Breast epithelium (tissue), 4 donors: ENCODE results near the gene SYNDIG1. TPM values are rescaled to one million over a fixed set of nuclear protein-coding genes. Genes with fewer than 3 reads are reported as not detected.

Experiments used
- DNase-seq, 2 donors: peaks; one replicate each; pipeline ENCODE4 v3.0.0-alpha.2; 2019; ENCODE audit warnings: low spot score in 2 of 2
- H3K27ac ChIP-seq, 2 donors: fragments of 200-600 bp; sonication (generic) in 1 of 2; one replicate each; pipeline ENCODE4 v1.5.1; 2016 to 2019; ENCODE audit warnings: mild to moderate bottlenecking in 1 of 2
- H3K27me3 ChIP-seq, 2 donors: fragments of 200-600 bp; sonication (generic) in 1 of 2; one replicate each; pipeline versions ENCODE4 v1.5.1 to v1.6.0; 2017 to 2019; ENCODE audit warnings: control low read depth in 1 of 2, mild to moderate bottlenecking in 1 of 2
- H3K36me3 ChIP-seq: fragments of 200-600 bp; one replicate; pipeline ENCODE4 v1.5.1; 2019
- H3K4me1 ChIP-seq, 2 donors: fragments of 200-600 bp; sonication (generic); one replicate each; pipeline ENCODE4 v1.5.1; 2016 to 2019; ENCODE audit warnings: control low read depth in 1 of 2
- H3K4me3 ChIP-seq, 3 donors: fragments of 200-600 bp; sonication (generic); 1 replicate in 2 of 3; 2 replicates in 1 of 3; pipeline ENCODE4 v1.5.1; 2016 to 2019; ENCODE audit warnings: mild to moderate bottlenecking in 3 of 3, moderate library complexity in 2 of 3
- H3K9me3 ChIP-seq, 2 donors: fragments of 200-600 bp; sonication (generic) in 1 of 2; one replicate each; pipeline ENCODE4 v1.5.1; 2016 to 2019; ENCODE audit warnings: control low read depth in 1 of 2
- CTCF ChIP-seq, 3 donors: fragments of 450-650 bp; IDR thresholded peaks; one replicate each; pipeline ENCODE4 v1.5.1; 2016 to 2017; ENCODE audit warnings: antibody characterized with exemption in 3 of 3, mild to moderate bottlenecking in 3 of 3, moderate library complexity in 3 of 3
- POLR2A ChIP-seq: fragments of 450-650 bp; IDR thresholded peaks from one replicate; pipeline ENCODE4 v1.6.1; 2016; ENCODE audit warnings: antibody characterized with exemption, mild to moderate bottlenecking, moderate library complexity
- POLR2AphosphoS5 ChIP-seq, 3 donors: sonication (generic); formaldehyde crosslinking; IDR thresholded peaks; one replicate each; pipeline ENCODE4 v1.6.1; 2017; ENCODE audit warnings: antibody characterized with exemption in 3 of 3
- intact Hi-C: fragments of 100-400 bp; cut with DNase I; formaldehyde crosslinking; loops from one replicate; pipeline ENCODE4 v1.15.1; 2023; ENCODE audit warnings: low total_unique reads
- total RNA-seq, 3 donors: library from RNA; depleted of rRNA; stranded (reverse); fragments of >200 nt; gene quantifications; one replicate each; pipeline ENCODE4 v1.1.0, GENCODE V29; 2016

SYNDIG1 gene
- total RNA-seq, 3 donors from 2014 or later: under 0.01 to 0.48 (median 0.15) TPM

DNA sequence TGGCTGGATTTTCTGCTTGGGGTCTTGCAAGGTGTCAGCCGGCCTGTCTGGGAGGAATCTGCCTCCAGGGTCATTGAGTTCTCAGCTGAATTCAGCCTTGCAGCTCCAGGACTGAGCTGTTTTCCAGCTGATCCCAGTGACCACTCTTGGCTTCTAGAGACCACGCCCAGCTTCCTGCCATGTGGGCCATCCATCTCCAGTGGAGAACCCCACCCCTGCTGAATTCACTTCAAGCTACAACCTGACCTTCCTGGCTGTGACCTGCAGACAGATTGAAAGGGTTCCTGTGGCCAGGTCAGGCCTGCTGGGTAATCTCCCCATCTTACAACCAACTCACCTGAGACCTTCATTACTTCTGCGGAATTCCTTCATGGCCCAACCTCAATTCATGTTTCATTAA lies 26.5 kb upstream of the SYNDIG1 start:
- DNase-seq: no peak
- H3K36me3 ChIP-seq: no peaks in the 10 kb centered on the region
- no peaks in the 10 kb centered on the region for H3K9me3 ChIP-seq
- H3K27me3 ChIP-seq: peaks cover 0 to 19% of the 10 kb centered on the region in 2 donors
- TF ChIP-seq CTCF (IDR thresholded peaks at IDR 0.05) (no peak), POLR2AphosphoS5 (IDR thresholded peaks at IDR 0.05) (no peak), POLR2A (no peak)
- H3K4me1 ChIP-seq: no peaks in the 10 kb centered on the region
- no peak overlapping the region for H3K27ac ChIP-seq
- no peak overlapping the region for H3K4me3 ChIP-seq
- intact Hi-C loops: no loop called here

DNA sequence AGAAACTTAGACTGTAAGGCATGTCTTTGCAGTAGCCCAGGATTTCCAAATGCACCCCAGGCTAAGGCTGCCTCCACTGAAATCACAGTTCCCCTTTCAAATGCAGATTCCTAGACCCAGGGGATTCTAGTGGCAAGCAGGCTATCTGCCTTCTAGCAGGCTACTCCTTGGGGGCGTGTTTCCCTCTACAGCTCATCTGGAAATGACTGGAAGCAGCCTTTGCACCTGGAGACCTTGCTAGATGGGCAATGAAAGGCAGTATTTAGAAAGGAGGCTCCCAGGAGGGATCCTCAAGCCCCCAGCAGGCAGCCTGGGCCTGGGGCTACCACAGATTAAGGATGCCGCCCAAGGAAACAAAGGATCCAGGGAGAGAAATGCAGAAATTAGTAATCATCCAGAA lies 26.0 kb upstream of the SYNDIG1 start:
- no peaks in the 10 kb centered on the region for H3K9me3 ChIP-seq
- intact Hi-C loops: no loop called here
- peaks cover 0 to 19% of the 10 kb centered on the region in 2 donors for H3K27me3 ChIP-seq
- DNase-seq: no peak
- H3K4me1 ChIP-seq: no peaks in the 10 kb centered on the region
- TF ChIP-seq POLR2A: no peak
- no peak for TF ChIP-seq CTCF (IDR thresholded peaks at IDR 0.05)
- no peak for TF ChIP-seq POLR2AphosphoS5 (IDR thresholded peaks at IDR 0.05)
- H3K27ac ChIP-seq: no peak overlapping the region
- no peaks in the 10 kb centered on the region for H3K36me3 ChIP-seq
- H3K4me3 ChIP-seq: no peak overlapping the region

- no peak overlapping the region for H3K27ac ChIP-seq
- no peak overlapping the region for H3K4me3 ChIP-seq
- H3K27me3 ChIP-seq: peaks cover 0 to 15% of the 10 kb centered on the region in 2 donors
- no peaks in the 10 kb centered on the region for H3K4me1 ChIP-seq
- no peak for DNase-seq
- TF ChIP-seq POLR2AphosphoS5 (IDR thresholded peaks at IDR 0.05) (no peak), CTCF (IDR thresholded peaks at IDR 0.05) (no peak), POLR2A (no peak)
- no peaks in the 10 kb centered on the region for H3K36me3 ChIP-seq
- no peaks in the 10 kb centered on the region for H3K9me3 ChIP-seq
- intact Hi-C loops: loop anchor here (2.0 kb wide), 1 partner anchor 38 kb away; no protein-coding TSS in a partner anchor
These were observed 24.8 kb upstream of the SYNDIG1 start for GRCh38 chr20:24444526-24445190.

GRCh38 chr20:24445510-24446170 lies 23.8 kb upstream of the SYNDIG1 start:
- H3K4me3 ChIP-seq: no peak overlapping the region
- H3K27ac ChIP-seq: no peak overlapping the region
- TF ChIP-seq POLR2AphosphoS5 (IDR thresholded peaks at IDR 0.05) (no peak), CTCF (IDR thresholded peaks at IDR 0.05) (no peak), POLR2A (no peak)
- DNase-seq: no peak
- H3K36me3 ChIP-seq: no peaks in the 10 kb centered on the region
- H3K4me1 ChIP-seq: no peaks in the 10 kb centered on the region
- H3K27me3 ChIP-seq: peaks cover 0 to 12% of the 10 kb centered on the region in 2 donors
- intact Hi-C loops: loop anchor here (2.0 kb wide), 1 partner anchor 37 kb away; no protein-coding TSS in a partner anchor
- no peaks in the 10 kb centered on the region for H3K9me3 ChIP-seq

DNA sequence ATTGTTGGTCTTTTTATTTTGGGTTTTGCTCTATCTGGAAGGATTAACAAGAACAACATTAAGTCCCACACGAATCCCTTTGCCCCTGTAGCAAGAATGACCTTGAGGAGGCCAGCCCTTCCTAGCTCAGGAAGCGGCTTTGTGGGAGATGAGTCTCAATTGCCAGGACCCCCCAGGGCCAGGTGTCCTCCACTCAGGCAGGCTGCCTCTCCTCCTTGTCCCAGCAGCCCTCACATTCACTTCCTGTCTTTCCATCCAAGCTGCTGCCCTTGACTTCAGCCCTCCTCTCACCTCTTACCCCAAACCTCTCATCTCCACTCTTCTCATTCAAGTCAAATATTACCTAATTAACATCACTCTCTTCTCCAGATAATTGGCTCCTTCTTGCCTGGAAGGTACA lies 22.6 kb upstream of the SYNDIG1 start:
- TF ChIP-seq POLR2AphosphoS5 (IDR thresholded peaks at IDR 0.05) (no peak), CTCF (IDR thresholded peaks at IDR 0.05) (no peak), POLR2A (no peak)
- no peak for DNase-seq
- Histone ChIP-seq H3K36me3 (no peaks in the 10 kb centered on the region), H3K9me3 (no peaks in the 10 kb centered on the region), H3K4me3 (no peak overlapping the region), H3K4me1 (no peaks in the 10 kb centered on the region), H3K27ac (no peak overlapping the region), H3K27me3 (peaks cover 0 to 15% of the 10 kb centered on the region in 2 donors)
- intact Hi-C loops: no loop called here
